ENCODE measurements around the gene EME1. TPM values are rescaled to one million over a fixed set of nuclear protein-coding genes. Genes with fewer than 3 reads are reported as not detected.

The EME1 gene
- total and polyA plus RNA-seq, 9 donors = 0.46 to 1.4 (median 0.88) TPM

DNA sequence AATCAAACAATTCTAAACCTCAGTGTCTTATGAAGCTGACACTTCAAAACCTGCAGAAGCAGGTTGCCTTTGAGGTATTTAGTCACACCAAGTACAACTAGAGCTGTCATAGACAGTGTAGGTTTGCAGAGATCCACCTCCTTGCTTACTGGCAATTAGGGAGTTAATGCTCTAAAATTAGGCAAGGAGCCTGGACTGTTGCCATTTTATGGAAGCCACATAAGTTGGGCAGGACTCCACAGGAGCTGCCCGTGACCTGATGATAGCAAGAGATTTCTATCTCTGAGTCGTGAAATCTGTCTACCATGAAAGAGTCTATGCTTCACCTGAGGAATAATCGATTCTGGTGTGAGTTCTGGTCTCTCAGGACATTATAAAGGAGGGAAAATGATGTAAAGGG, 8.9 kb downstream of the EME1 start:
- TF ChIP-seq, protein P1, sequence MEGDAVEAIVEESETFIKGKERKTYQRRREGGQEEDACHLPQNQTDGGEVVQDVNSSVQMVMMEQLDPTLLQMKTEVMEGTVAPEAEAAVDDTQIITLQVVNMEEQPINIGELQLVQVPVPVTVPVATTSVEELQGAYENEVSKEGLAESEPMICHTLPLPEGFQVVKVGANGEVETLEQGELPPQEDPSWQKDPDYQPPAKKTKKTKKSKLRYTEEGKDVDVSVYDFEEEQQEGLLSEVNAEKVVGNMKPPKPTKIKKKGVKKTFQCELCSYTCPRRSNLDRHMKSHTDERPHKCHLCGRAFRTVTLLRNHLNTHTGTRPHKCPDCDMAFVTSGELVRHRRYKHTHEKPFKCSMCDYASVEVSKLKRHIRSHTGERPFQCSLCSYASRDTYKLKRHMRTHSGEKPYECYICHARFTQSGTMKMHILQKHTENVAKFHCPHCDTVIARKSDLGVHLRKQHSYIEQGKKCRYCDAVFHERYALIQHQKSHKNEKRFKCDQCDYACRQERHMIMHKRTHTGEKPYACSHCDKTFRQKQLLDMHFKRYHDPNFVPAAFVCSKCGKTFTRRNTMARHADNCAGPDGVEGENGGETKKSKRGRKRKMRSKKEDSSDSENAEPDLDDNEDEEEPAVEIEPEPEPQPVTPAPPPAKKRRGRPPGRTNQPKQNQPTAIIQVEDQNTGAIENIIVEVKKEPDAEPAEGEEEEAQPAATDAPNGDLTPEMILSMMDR (IDR thresholded peaks at IDR 0.05) = no peak
- TF ChIP-seq POLR2A (IDR thresholded peaks at IDR 0.05) (no peak), EP300 (IDR thresholded peaks at IDR 0.05) (no peak)
- WGBS, 3 donors = 44 to 53% (median 50%) methylated on average over 3 of the region's 3 CpGs
- Histone ChIP-seq H3K27me3 (no peaks in the 10 kb centered on the region), H3K4me3 (no peak overlapping the region), H3K4me1 (ENCODE audit: insufficient read depth) (peaks cover 2% of the 10 kb centered on the region), H3K36me3 (no peaks in the 10 kb centered on the region), H3K9me3 (no peaks in the 10 kb centered on the region), H3K27ac (no peak overlapping the region)
- intact Hi-C loops (cut with DNase I) = no loop called here
- no peak for DNase-seq

DNA sequence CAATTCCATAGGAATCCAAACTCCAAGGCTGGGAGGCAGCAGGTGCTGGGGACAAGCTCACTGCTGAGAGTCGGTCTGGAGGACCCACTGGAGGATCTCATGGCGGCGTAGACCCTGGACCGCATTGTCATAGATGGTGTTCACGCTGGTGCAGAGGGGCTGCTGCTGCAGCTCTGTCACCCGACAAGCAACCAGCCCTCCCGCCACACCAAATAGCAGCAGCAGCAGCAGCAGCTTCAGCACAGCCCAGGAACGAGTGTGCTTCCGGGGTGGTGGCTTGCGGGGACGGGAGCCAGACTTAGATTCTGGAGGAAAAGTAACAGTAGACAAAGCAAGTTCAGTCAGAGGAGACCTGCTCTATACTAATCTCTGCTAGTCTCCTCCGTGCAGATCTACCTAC, 9.9 kb downstream of the EME1 start:
- Histone ChIP-seq H3K27ac (no peak overlapping the region), H3K27me3 (no peaks in the 10 kb centered on the region), H3K36me3 (no peaks in the 10 kb centered on the region), H3K4me1 (ENCODE audit: insufficient read depth) (peaks cover 2% of the 10 kb centered on the region), H3K4me3 (no peak overlapping the region), H3K9me3 (no peaks in the 10 kb centered on the region)
- TF ChIP-seq EP300 (IDR thresholded peaks at IDR 0.05) (no peak), POLR2A (IDR thresholded peaks at IDR 0.05) (no peak)
- TF ChIP-seq, protein P1 (IDR thresholded peaks at IDR 0.05) = no peak
- intact Hi-C loops (cut with DNase I) = no loop called here
- 88 to 94% (median 89%) methylated on average over 12 of the region's 12 CpGs for WGBS, 3 donors
- no peak for DNase-seq

DNA sequence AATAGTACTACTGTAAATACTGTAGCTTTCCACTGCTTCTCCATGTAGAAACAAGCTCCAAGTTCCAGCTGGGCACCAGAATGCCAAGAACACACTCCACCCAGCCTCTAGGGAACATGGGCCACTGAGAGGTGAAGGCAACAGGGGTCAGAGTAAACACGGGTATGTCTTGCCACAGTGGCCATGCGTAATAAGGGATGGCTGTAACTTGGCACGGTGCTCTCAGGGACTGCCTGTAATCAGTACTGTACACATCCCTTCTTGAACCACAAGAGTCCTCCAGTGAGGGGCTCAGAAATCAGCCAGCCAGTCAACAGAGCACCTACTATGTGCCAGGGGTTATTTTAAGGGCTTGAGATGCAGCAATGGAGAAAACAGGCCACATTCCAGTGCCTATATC, 13.5 kb downstream of the EME1 start:
- DNase-seq = no peak
- Histone ChIP-seq H3K27ac (no peak overlapping the region), H3K4me3 (no peak overlapping the region), H3K9me3 (no peaks in the 10 kb centered on the region), H3K4me1 (ENCODE audit: insufficient read depth) (peaks cover 2% of the 10 kb centered on the region), H3K36me3 (no peaks in the 10 kb centered on the region), H3K27me3 (no peaks in the 10 kb centered on the region)
- WGBS, 3 donors = 59 to 67% (median 66%) methylated on average over 3 of the region's 3 CpGs
- no peak for TF ChIP-seq POLR2A (IDR thresholded peaks at IDR 0.05)
- TF ChIP-seq, protein P1 (IDR thresholded peaks at IDR 0.05) = no peak
- no peak for TF ChIP-seq EP300 (IDR thresholded peaks at IDR 0.05)
- intact Hi-C loops (cut with DNase I) = no loop called here

DNA sequence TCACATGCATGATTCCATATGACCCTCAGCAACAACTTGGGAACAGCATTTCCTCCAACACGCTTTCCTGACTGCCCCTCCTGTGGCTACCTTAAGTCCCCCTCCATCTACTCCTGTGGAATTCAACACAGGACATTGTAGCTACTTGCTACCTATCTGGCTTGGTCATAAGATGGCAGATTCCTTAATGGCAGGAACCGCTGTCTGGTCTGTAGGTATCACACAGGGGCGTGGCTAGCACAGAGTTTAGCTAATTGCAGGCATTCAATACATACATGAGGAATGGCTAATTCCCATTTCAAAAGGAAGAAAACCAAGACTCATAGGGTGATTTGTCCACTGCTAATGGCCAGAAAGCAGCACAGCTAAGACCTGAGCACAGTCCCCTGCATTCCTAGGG, 15.7 kb downstream of the EME1 start:
- DNase-seq = no peak
- Histone ChIP-seq H3K36me3 (no peaks in the 10 kb centered on the region), H3K9me3 (no peaks in the 10 kb centered on the region), H3K4me1 (ENCODE audit: insufficient read depth) (peaks cover 2% of the 10 kb centered on the region), H3K27me3 (no peaks in the 10 kb centered on the region), H3K4me3 (no peak overlapping the region), H3K27ac (no peak overlapping the region)
- 92 to 94% (median 94%) methylated on average over 3 of the region's 3 CpGs for WGBS, 3 donors
- intact Hi-C loops (cut with DNase I) = no loop called here
- TF ChIP-seq, protein P1 (IDR thresholded peaks at IDR 0.05) = no peak
- TF ChIP-seq EP300 (IDR thresholded peaks at IDR 0.05) (no peak), POLR2A (IDR thresholded peaks at IDR 0.05) (no peak)

DNA sequence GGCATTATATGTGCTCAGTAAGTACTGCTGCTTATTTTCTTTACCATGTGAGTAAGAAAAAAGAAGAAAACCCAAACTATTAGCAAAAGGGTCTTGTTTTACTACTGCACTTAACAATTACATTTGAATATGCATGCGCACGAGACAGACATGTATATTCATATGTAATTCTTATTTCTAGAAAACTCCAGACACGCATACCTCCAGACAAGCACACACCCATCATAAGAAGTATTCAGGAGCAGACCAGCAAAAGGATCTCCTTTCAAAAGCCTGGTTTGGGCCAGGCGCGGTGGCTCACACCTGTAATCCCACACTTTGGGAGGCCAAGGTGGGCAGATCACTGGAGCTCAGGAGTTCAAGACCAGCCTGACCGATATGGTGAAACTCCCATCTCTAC, 16.5 kb downstream of the EME1 start:
- no peak overlapping the region for H3K27ac ChIP-seq
- TF ChIP-seq POLR2A (IDR thresholded peaks at IDR 0.05) = no peak
- TF ChIP-seq EP300 (IDR thresholded peaks at IDR 0.05) = no peak
- TF ChIP-seq, protein P1 (IDR thresholded peaks at IDR 0.05) = no peak
- H3K4me3 ChIP-seq = no peak overlapping the region
- H3K4me1 ChIP-seq (ENCODE audit: insufficient read depth) = peaks cover 2% of the 10 kb centered on the region
- no peaks in the 10 kb centered on the region for H3K27me3 ChIP-seq
- no peaks in the 10 kb centered on the region for H3K36me3 ChIP-seq
- H3K9me3 ChIP-seq = no peaks in the 10 kb centered on the region
- no peak for DNase-seq
- intact Hi-C loops (cut with DNase I) = no loop called here
- 95 to 98% (median 96%) methylated on average over 6 of the region's 6 CpGs for WGBS, 3 donors

All from ovary (tissue), 9 donors.